AG09309 (cell line): ENCODE measurements around the gene COL17A1.

Experiments
- DNase-seq: peaks from one replicate; pipeline ENCODE4 v3.0.0-alpha.2; 2010; ENCODE audit warnings: low read depth
- H3K4me3 ChIP-seq: 2 replicates; pipeline ENCODE4 v1.5.1; 2011; ENCODE audit warnings: mild to moderate bottlenecking, low read depth, low read length, moderate library complexity; ENCODE audit not compliant: control insufficient read depth
- TF ChIP-seq, protein P1 (sequence below): IDR thresholded peaks from 2 replicates; pipeline ENCODE4 v1.5.1; 2011; ENCODE audit warnings: mild to moderate bottlenecking, low read depth, low read length, inconsistent platforms; ENCODE audit not compliant: insufficient read depth, control insufficient read depth; ENCODE audit errors: missing control alignments

Gene COL17A1

DNA sequence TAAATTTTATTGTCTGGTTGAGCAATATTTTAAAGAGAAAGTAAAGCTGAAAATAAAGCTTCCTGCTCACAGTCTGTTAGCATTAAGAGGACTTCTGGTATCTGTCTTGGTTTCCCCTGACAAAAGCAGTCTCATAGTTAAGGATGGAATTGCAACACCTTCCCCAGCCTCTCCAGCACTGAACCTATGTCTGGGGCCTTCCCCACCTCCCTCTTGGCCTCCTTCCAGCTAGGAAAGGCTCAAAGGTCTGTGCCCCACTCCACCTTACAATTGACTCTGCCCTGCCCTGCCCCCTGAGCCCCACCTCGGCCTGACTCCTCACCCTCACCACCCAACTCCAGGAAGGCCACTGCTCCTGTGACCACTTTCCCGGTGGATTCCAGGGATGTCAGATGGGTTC, 33.2 kb downstream of the COL17A1 start:
- TF ChIP-seq, protein P1, sequence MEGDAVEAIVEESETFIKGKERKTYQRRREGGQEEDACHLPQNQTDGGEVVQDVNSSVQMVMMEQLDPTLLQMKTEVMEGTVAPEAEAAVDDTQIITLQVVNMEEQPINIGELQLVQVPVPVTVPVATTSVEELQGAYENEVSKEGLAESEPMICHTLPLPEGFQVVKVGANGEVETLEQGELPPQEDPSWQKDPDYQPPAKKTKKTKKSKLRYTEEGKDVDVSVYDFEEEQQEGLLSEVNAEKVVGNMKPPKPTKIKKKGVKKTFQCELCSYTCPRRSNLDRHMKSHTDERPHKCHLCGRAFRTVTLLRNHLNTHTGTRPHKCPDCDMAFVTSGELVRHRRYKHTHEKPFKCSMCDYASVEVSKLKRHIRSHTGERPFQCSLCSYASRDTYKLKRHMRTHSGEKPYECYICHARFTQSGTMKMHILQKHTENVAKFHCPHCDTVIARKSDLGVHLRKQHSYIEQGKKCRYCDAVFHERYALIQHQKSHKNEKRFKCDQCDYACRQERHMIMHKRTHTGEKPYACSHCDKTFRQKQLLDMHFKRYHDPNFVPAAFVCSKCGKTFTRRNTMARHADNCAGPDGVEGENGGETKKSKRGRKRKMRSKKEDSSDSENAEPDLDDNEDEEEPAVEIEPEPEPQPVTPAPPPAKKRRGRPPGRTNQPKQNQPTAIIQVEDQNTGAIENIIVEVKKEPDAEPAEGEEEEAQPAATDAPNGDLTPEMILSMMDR: no peak
- no peak for DNase-seq

DNA sequence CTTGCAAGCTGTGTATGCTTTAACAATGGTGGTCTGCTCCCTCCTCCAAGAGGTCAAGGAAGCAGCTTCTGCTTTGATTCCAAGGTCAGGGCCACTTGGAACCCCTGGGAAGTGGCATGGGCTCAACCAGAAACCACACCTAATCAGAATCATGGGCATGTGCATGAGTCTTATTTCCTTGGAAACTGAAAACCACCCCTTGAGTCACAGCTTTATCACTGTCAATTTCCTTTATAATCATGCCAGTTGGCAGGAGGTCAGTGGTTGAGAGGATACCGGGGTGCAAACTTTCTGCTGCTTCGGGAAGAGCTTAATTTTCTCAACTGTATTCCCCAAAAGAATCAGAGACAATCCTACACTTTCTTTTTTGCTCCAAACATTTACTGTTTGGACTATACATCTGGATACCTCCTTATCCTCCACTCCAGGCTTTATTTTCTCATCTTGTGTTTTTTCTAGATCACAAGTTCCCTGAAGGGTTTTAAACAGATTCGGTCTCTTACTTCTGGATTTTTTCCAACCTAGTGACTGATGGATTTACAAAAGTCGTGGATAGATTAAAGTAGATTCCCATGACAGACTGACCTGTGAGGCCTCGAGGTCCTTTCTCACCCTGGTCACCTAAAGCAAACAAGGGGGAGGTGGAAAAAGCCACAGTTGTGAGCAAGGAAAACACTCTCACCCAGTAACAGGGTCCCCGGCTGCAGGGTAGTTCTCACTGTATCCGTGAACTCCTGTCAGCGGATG, 36.0 kb downstream of the COL17A1 start:
- peak; percentile 35 for DNase-seq
- TF ChIP-seq, protein P1: no peak
- H3K4me3 ChIP-seq: no peak overlapping the region

More for the DNA sequence above, 33.2 kb downstream of the COL17A1 start:
- no peak overlapping the region for H3K4me3 ChIP-seq

DNA sequence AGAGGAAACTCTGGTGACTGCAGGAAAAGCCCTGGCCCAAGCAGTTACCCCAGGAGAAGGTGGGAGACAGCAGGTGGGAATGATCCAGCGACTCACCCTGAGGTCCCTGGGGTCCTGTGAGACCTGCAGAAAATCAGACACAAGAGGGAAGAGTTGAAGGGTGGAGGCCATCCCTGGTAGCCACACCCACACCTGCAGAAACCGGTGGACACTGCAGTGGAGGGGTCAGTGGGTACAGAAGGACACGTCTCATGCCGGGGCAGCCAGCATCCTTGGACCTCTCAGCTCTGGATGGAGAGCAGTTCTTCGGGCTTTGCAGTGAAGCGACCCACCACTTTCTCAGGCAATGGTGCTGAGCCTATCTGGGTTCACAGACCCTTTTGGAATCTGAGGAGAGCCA, 39.0 kb downstream of the COL17A1 start:
- DNase-seq: no peak
- no peak overlapping the region for H3K4me3 ChIP-seq
- TF ChIP-seq, protein P1: no peak

DNA sequence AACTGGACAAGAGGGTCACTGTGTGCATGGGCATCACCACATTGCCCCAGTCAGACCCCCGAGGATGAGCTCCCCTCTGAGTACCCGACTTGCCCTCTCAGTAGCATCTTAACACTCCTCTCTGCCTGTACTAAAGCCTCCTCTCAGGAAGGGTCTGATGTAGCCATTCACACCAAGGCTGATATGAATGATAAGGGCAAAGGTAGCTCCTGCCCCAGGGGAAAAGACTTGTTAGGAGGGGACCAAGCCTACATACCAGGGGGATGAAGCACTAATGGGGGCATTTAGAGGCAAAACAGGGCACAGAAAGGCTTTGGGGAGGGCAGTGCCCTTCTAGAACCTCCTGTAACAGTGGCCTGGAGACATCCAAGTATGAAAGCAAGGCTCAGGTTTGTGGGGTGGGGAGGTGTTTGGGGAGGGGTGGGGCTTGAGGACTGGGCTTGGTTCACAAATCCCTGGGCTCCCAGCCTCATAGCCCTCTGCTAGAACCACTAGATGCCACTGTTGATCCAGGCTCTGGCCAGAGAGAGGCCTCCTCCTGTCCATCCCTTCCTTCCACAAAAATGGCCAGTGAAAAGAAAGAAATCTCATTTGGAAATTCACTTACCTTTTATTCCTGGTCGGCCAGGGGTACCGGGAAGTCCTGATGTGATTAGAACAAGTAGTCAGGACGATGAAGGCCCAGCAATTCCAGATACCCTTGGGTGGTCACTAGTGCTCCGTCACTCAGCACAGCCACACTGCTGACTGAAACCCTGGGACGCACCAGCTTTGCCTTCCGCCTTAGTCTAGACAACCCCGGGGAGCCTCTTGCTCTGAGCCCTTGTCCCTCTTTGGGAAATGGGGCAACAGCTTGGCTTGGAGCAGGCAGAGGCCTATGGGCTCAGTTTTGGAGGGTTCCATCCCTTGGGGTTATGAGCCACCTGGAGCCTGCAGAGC, 40.3 kb downstream of the COL17A1 start:
- peak; percentile 38 for DNase-seq
- no peak overlapping the region for H3K4me3 ChIP-seq
- TF ChIP-seq, protein P1: peak; percentile 95

DNA sequence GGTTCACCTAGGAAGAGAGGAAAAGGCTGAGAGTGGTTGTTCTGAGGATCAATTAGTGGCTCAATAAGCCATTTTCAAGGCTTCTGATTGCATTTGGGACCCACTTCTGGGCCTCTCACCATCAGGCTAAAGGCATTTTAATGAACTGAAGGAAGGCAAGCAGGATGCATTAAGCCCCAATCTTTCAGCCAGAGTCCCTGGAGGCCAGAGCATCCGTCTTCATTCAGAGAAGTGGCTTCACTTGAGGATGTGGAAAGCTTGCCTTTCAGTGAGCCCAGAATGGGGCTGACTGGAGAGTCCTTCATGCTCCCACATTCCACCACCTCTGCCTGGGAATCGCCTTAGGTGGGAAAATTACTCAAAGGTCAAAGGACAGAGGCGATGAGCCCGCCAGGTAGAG, 41.8 kb downstream of the COL17A1 start:
- no peak for DNase-seq
- TF ChIP-seq, protein P1: no peak
- H3K4me3 ChIP-seq: no peak overlapping the region

DNA sequence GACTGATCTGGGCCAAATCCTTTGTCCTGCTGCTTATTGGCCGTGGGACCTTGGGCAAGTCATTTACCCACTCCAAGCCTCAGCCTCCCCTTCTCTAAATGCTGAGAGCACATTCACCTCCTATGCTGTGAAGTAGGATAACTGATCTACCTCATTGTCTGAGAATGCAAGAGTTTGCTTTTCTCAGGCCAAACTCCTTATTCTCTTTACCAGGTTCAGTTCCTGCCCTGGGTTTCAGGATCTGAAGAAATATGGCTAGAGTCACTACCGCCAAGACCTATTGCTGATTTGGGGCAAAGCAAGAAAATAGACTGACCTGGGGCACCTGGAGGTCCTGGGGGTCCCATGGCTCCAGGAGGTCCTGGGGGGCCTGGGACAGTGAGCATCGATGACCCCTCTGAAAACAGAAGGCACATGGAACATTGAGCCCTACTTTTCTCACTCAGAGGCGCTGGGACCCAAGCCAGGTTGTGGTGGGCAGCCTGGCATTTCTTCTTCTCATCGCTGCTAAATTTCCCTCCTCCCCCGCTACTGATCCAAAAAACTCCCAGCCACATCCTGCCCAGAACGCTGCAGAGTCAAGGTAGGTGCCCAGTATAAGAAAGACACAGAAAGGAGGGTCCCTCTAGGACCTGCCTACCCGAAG, 42.4 kb downstream of the COL17A1 start:
- no peak for DNase-seq
- TF ChIP-seq, protein P1: no peak
- no peak overlapping the region for H3K4me3 ChIP-seq
